ENCODE data around the gene RPL18.
"Not testable (repeated sequence)": the region's sequence is repeated elsewhere in the genome, so short reads cannot be mapped to it uniquely, and the experiment has no call there.

Gene RPL18

DNA sequence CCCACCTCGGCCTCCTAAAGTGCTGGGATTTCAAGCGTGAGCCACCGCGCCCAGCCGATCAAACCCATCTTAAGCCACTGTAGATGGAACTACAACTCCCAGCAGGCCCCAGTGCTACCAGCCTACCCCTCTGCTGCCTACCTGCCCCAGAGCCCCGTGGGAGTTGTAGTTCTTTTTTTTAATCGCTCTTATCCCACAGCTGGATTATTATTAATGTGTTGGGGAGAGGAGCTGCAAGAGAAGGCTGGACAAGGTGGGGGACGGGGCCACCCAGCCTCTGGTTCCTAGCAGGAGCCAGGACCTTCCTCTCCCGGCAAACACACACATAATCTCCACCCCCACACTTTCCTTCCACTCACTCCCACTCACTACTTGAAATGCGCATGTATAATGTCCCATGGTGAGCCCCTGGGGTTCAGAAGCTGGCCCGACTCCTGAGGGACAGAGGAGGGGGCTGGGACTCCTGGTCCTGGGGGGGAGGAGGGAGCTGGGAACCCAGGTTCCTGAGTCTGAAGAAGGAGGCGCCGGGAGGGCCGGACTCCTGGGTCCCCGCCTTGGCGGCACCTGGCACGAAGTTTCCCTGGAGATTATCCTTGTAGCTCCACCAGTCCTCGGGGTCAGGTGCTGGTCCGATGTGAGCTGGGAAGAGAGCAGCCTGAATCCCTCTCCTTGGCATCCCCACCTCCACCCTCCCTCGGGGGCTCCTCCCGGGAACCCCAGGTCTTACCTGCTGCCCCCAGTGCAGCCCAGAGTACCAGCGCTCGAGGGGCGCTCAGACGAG lies 26.1 kb upstream of the RPL18 start:
- peak in 1 of 2 donors; percentile 58 for DNase-seq (ENCODE audit: low read depth in 2 of 2, low spot score in 1 of 2)

DNA sequence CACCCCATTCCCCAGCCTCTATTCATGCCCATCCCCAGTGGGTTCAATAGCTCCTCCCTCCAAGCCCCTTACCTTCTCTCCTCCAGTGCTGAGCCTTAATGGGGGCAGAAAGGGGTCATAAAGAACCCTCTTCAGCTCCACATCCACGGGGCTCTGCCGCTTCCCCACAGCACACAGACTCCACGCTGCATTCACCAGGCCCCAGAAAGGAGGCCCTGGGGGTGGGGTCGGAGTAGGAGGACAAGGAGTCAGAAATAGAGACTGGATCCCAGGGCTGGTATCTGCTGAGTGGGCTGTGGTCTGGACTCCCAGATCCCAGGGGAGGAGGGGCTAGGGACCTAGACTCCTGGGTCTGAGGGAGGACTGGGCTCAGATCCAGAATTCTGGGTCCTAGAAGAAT lies 25.4 kb upstream of the RPL18 start:
- DNase-seq (ENCODE audit: low read depth in 2 of 2, low spot score in 1 of 2), result no peak

DNA sequence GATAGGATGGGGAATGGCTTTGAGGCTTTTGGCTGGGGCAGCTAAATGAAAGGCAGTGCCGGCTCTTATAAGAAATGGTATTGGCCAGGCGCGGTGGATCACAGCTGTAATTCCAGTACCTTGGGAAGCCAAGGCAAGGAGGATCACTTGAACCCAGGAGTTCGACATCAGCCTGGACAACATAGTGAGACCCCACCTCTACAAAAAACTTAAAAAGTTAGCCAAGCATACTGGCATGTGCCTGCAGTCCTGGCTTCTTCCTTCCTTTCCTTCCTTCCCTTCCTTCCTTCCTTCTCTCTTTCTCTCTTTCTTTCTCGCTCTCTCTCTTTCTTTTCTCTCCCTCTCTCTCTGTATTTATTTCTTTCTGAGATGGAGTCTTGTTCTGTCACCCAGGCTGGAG lies 23.9 kb upstream of the RPL18 start:
- no peak for DNase-seq (ENCODE audit: low read depth in 2 of 2, low spot score in 1 of 2)

DNA sequence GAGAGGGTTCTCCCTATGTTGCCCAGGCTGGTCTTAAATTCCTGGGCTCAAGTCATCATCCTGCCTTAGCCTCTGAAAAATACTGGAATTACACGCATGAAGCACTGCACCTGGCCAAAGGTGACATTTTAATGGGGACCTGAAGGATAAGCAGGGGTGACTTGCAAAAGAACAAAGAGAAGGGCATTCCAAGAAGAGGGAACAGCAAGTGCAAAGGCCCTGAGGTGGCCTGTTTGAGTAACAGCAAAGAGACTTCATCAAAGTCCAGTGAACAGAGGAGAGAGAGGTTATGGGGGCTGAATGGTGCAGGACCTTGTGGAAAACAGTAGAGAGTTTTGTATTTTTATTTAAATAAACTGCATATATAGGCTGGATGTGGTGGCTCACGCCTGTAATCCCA lies 22.9 kb upstream of the RPL18 start:
- no peak for DNase-seq (ENCODE audit: low read depth in 2 of 2, low spot score in 1 of 2)

DNA sequence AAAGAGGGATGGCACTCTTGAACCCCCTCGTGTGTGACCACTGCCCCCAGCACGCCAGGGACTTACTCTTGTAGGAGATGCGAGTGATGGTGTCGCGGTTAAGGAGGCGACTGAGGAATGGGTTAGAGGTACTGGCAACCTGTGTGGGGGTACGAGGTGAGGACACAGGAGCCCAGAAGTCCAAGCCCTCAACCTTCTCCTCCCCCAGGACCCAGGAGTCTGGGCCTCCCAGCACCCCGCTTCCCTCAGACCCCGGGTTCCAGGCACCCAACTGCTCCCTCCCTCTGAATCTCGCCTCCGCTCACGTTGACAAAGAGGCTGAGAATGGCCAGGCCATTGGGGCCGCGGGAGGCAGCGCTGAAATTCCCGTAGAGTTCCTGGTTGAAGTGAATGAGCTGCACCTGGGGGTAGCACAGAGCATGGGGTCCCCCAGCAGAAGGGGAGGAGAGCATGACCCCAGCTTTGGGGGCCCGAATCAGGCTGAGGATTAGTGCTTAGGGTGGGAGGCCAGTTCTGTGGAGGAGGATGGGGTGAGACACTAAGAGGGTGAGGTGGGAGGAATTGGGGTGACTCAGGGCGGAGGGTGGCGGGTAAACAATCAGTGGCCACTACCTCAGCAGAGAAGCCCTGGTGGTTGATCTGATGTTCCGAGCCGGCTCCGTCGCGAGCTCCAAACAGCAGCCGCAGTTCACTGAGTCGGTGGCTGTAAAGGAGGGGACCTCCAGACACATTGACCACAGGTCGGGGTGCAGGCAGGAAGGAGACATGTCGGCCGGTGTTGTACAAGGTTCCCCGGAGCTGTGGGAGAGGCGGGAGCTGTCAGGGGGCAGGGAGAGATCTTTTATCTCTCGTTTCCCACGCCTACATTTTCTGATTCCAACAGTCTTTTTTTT lies 20.8 kb upstream of the RPL18 start:
- no peak for DNase-seq (ENCODE audit: low read depth in 2 of 2, low spot score in 1 of 2)

DNA sequence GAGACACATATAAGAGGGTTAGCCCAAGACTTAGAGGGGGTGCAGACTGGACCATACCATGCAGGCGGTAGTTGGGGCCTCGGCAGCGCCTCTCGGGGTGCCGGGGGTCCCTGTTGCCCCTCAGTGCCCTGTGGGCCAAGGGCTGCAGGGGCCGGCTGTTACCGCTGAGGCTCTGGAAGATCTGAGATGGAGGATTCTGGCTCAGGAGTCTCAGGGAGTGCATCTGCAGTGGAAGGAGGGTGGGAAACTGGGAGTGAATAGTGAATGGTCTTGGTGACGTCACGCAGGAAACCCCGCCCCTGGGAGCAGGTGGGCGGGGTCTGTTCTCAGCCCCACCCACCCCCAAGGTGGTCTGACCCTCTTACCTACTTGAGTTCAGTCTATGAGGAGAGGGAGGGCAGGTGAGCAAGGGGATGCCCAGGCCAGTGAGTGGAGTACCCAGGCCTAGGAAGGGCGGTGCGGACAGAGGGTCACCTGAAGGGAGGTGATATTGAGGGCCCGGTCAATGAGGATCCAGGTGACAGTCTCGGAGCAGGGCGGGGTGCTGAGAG lies 19.9 kb upstream of the RPL18 start:
- no peak for DNase-seq (ENCODE audit: low read depth in 2 of 2, low spot score in 1 of 2)

DNA sequence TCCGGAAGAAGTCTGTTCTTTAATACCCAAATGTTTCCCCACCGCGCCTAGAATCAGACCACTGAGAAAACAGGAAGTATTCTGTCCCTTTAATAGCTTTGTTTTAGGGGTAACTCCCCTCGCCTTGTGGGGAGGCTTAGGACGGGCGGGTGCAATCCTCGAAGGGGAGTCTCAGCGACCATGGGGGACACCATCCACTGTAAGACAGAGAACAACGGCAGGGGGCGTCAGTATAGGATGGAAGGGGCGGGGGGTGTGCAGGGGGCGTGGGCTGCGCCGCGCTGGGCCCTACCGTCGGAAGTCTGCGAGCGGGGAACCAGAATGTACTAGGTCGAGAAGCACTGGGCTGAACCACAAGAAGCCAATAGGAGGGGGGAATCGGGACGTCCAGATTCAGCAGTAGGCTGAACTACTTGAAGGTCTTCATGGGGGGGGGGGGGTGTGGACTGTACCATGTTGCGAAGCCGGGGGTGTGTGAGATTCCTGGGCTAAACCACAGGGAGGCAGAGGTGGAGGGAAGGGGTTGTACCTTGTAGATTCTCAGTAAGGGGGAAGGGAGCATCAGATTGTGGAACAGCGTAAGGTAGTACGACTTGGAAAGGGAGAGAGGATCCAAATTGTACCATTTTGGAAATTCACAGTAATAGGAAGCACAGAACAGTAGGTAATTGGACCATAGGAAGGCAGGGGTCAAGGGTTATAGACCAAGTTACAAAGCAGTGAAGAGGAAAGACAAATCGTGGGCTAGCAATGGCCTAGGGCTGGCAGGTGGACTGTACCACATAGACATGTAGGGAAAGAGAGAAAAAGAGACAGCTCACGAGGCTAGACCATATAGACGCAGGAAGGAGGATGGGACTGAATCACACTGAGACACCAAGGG lies 19.2 kb upstream of the RPL18 start:
- DNase-seq (ENCODE audit: low read depth in 2 of 2, low spot score in 1 of 2), result peak in 1 of 2 donors; percentile 69

DNA sequence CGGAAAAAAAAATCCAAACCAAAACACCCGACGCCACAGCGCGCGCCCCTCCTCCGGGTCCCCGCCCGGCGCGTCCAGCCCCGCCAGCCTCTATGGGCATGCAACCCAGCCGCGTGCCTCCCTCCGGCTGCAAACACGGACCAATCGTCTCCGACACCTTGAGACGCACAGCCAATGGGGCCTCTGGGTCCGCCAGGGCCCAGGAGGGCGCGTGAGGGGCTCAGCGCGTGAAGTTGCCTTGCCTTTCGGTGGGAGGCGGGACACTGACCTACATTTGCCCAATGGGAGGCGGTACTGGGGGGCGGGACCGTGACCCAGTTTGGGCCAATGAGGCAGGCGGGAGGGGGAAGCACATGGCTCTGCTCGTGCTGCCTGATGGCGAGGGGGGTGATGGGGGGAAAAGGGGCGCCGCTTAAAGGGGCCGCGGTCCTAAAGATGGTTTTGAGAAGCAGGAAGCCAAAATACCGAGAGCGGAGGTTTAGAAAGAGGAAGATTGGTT lies 18.5 kb upstream of the RPL18 start:
- DNase-seq (ENCODE audit: low read depth in 2 of 2, low spot score in 1 of 2), result peak; percentile 98 to 99

DNA sequence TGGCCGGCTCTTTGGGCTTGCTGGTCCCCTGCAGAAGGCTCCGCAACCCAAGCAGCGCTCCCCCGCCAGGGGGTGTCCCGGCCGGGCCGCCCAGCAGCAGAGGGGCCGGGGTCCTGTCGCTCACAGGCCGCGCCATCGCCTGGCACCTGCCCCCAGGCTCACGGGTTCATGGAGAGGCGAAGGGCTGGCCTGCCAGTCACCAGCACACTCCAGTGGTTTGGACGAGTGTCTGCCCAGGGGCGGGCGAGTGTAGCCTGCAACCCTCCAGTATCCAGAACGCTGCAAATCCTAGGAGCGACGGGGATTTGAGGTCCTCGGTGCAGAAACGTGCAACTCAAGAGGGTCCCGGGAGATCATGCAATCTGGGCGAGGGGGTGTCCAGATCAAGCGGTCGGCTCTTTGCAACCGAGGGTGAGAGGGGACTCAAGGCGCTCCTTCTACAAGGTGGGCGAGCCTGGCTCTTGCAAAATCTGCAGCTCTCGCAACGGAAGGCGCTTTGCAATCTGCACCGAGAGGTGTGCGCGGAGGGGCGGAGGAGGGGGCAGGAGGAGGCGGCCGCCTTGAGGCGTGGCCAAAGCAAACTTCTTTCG lies 18.0 kb upstream of the RPL18 start, which contains the start of gene DBP:
Gene DBP, minus strand, starts transcription at position 521 of the 590 bp plus-strand sequence. Its CDS starts 385 bp downstream, at position 136.
- DNase-seq (ENCODE audit: low read depth in 2 of 2, low spot score in 1 of 2), result no peak

DNA sequence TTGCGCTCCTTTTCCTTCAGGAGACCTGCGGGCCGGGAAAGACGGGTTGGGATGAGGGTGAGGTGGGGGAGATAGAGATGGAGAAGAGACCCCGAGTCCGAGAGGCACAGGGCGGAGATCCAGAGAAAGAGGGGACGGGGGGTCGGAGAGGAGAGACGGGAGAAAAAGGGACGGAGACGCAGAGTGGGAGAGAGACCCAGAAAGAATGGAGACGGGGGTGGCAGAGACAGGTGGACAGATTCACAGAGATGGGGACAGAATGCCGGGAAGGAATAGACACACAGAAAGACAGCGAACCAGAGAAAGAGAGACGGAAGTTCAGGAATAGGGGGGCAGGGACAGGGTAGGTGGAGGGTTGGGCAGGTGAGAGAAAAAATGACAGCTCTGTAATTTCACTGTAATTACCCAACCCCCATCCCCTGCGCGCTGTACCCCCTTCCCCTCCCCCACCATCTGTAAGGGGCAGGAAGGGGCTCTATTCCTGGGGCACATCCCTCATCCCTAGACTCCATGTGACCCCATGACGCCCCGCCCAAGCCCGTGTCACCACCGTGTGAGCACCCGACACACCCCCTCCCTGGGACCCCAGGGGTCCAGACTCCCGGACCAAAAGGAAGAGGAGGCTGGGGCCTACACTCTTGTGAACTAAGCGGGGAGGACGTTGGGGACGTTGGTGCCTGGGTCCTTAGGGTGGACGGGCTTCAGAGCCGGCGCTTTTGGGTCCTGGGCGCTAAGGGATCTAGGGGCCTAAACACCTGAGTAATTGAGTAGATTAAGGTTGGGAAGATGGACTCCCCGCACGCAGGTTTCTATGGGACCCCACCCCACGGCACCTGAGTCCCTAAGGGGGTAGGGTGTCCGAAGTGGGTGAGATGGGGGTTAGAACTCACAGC lies 17.2 kb upstream of the RPL18 start:
- DNase-seq (ENCODE audit: low read depth in 2 of 2, low spot score in 1 of 2), result no peak

DNA sequence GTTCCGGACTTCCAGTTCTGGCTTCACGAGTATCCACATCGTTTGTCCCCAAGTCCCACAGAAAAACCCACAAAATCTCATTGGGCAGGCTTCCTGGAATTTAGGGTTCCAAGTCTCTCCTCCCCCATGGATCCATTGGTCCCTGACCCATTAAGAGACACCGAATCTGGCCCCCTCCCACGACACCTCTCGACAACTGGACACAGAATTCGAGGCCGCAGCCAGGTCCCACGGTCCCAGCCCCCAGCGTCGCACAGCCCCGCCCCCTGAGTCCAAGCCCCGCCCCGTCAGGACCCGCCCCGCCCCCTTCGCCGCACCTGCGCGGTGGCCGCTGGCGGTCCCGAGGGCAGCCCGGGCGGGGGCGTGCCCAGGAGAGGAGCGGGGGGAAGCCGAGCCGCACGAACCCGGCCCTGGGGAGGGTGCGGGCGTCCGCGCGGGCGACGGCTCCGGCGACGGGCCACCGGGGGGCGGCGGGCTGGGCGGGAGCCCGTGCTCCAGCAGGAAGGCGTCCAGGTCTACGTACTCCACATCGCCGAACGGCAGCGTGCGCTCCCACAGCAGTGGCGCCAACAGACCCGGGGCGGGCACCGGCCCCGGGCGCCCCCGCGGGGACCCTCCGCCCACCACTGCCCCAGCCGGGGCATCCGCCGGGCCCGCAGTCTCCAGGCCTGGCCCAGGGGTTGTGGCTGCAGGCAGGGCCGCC lies 16.4 kb upstream of the RPL18 start:
- peak in 1 of 2 donors; percentile 59 for DNase-seq (ENCODE audit: low read depth in 2 of 2, low spot score in 1 of 2)

DNA sequence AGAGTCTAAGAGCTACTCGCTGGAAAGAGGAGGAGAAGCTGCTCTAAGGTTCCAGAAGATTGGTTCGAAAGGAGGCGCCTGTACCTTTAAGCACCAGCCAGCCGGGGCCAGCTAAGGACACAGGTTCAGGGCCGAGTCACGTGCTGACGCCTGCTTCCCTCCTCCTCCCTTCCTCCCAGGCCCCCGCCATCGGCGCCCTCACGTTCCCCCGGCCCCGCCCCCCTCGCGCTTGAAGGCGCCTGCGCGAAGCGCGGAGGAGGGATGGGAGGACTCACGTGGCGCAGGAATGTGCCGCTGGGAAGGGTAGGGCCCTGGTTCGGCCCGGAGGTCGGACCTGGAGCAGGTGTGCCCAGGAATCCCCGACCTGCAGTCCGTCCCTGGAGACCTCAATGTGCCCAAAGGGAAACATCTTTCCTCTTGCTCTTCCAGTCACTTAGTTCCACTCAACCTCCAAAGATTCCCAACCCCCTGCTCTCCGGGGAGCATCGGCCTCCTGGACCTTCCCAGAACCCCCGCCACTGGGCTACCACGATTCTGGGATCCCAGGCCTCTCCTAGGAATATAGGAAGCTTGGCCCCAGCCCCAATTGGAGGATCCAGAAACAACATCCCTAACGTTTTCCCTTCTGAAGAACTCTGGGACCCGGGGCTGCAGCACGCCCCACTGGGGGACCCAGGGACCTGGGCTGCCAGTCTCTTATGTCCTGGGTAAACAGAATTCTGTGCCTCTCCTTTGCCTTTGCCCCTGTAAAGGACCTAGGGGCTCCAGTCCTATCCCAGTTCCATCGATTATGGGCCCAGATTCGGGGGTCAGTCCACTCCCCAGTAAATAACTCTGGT lies 15.7 kb upstream of the RPL18 start:
- DNase-seq (ENCODE audit: low read depth in 2 of 2, low spot score in 1 of 2), result peak; percentile 65 to 82

DNA sequence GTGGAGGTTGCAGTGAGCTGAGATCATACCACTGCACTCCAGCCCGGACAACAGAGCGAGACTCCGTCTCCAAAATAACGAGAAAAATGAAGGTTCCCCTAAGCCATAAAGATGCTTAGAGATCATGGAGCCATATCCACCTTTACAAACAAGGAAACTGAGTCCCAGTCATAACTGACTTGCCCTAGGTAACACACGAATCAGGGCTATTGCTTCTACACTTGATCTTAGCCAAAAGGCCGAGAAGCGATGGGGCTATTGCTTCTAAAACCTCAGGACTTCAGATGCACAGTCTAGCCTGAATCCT lies 15.0 kb upstream of the RPL18 start:
- DNase-seq (ENCODE audit: low read depth in 2 of 2, low spot score in 1 of 2), result no peak

DNA sequence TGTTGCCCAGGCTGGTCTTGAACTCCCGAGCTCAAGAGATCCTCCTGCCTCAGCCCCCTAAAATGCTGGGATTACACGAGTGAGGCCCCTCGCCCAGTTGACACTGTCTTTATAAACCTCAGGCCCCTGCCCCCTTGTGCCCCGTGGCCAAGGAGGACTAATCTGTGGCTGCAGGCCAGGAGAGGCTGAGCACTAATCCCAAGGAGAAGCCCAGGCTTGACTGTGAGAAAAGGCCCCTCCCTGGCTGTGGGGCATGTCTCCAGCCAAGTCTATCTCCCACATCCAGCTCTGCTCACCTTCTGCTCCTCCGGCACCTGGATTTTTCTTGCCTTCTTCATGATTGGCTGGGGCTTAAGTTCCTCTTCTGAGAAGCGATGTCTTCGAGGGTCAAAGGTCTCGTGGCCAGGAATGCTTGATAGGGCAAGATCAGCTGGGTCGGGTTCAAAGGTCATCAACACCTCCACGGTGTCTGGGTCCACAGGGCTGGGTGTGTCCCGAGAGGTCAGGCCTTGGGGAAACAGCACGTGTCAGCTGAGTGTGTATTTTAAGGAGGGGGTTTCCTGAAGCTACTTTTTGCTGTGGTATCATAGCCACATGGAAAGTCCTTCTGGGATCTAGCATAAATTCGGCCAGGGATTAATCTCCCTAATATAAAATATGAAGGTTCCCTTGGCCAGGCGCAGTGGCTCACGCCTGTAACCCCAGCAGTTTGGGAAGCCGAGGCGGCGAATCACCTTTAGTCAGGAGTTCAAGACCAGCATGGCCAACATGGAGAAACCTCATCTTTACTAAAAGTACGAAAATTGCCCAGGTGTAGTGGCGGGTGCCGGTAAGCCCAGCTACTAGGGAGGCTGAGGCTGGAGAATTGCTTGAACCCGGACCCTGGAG lies 14.4 kb upstream of the RPL18 start:
- no peak for DNase-seq (ENCODE audit: low read depth in 2 of 2, low spot score in 1 of 2)

DNA sequence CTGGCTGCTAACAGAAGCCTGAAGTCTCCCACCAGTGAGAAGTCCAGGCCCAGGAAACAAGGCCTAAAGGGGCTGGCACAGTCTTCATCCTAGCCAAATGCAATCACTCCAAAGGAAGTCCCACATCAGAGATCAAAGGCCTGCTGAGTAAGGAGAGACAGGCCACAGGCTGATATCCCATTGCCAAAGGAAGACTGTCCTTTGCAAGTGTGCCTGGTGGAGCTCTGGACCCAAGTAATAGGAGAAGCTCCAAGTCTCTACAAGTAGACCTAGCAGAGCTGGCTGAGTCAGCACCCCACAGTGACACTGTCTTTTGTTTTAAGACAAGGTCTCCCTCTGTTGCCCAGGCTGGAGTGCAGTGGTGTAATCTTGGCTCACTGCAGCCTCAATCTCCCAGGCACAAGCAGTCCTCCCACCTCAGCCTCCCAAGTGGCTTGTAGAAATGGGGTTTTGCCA lies 13.7 kb upstream of the RPL18 start:
- no peak for DNase-seq (ENCODE audit: low read depth in 2 of 2, low spot score in 1 of 2)

DNA sequence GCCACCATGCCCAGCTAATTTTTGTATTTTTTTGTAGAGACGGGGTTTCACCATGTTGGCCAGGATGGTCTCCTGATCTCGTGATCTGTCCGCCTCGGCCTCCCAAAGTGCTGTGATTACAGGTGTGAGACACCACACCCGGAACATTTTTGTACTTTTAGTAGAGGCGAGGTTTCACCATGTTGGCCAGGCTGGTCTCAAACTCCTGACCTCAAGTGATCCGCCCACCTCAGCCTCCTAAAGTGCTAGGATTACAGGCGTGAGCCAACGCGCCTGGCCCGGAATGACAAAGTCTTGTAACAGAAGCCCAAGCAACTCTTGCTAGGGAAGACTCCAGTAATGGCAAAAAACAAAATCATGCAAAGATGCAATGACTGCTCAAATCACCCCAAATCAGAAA lies 13.3 kb upstream of the RPL18 start:
- DNase-seq (ENCODE audit: low read depth in 2 of 2, low spot score in 1 of 2), result not testable (repeated sequence)

DNA sequence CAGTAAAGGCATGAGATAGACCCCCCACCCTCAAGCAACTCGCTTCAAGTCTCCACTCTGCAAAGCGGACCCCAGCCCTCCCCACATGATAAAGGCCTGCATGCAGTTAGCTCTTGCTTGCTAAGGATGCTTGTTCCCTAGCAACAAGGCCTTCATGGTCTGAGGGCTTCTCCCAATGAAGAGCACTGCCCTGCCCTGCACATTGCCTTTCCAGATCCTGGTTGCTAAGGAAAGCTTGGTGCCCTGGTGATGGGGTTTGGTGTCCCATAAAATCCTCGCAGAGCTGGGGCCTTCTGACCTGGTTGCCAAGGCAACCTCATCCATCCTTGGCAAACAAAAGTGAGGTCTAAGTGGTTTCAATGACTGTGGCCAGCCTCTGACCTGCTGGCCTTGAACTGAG lies 12.2 kb upstream of the RPL18 start:
- DNase-seq (ENCODE audit: low read depth in 2 of 2, low spot score in 1 of 2), result no peak

Data from stimulated activated CD8-positive, alpha-beta memory T cell treated with anti-CD3 and anti-CD28 coated beads, Interleukin-4, amount 100 ng/mL, for 1 hour (primary cell).